K562 (cell line): Measurements from ENCODE around the gene BEST1. TPM values are rescaled to one million over a fixed set of nuclear protein-coding genes. Genes with fewer than 3 reads are reported as not detected.
A peak's percentile ranks its signal among the peaks of the same experiment; 100 is the strongest.

ENCODE experiments used
- ARID1B ChIP-seq: fragments of 450-650 bp; IDR thresholded peaks from 2 replicates; pipeline ENCODE4 v1.6.1; 2016; ENCODE audit warnings: antibody characterized with exemption, mild to moderate bottlenecking, inconsistent platforms
- ATF1 ChIP-seq, 2 experiments: fragments of 450-650 bp in 1 of 2; IDR thresholded peaks; 2 replicates each; pipeline ENCODE4 v1.6.1; 2016; ENCODE audit warnings: missing compliant biosample characterization in 1 of 2, missing genetic modification characterization in 1 of 2
- BCL6 ChIP-seq: fragments of 250-450 bp; sonication (Bioruptor Pico); IDR thresholded peaks from 2 replicates; pipeline ENCODE4 v1.4.0; 2020
- BHLHE40 ChIP-seq: IDR thresholded peaks from 2 replicates; pipeline ENCODE4 v1.6.1; 2011; ENCODE audit warnings: low read length, improper control_type of control experiment
- BRD9 ChIP-seq: fragments of 450-650 bp; IDR thresholded peaks from 2 replicates; pipeline ENCODE4 v1.6.1; 2018; ENCODE audit warnings: low read depth; ENCODE audit not compliant: partially characterized antibody
- CREB1 ChIP-seq, 2 experiments: sonication (generic) in 1 of 2; formaldehyde crosslinking in 1 of 2; IDR thresholded peaks; 2 replicates each; pipeline versions ENCODE4 v1.6.1 to v1.8.0; 2012 to 2022; ENCODE audit warnings: inconsistent platforms in 1 of 2, mild to moderate bottlenecking in 1 of 2, missing genetic modification reagents in 1 of 2, moderate library complexity in 1 of 2
- CXXC5 ChIP-seq: fragments of 250-450 bp; sonication (Bioruptor Pico); IDR thresholded peaks from 2 replicates; pipeline ENCODE4 v1.8.0; 2022; ENCODE audit warnings: inconsistent platforms, mild to moderate bottlenecking, moderate library complexity
- GABPB1 ChIP-seq: sonication (generic); formaldehyde crosslinking; IDR thresholded peaks from 2 replicates; pipeline ENCODE4 v1.8.0; 2022; ENCODE audit warnings: mild to moderate bottlenecking, missing genetic modification reagents
- GATAD2A ChIP-seq: fragments of 450-650 bp; IDR thresholded peaks from 2 replicates; pipeline ENCODE4 v1.6.1; 2017
- MCM5 ChIP-seq: fragments of 450-650 bp; IDR thresholded peaks from 2 replicates; pipeline ENCODE4 v1.6.1; 2016; ENCODE audit warnings: low read depth
- PHB ChIP-seq: fragments of 250-450 bp; sonication (Bioruptor Pico); IDR thresholded peaks from 2 replicates; pipeline ENCODE4 v1.5.0; 2021
- PHF21A ChIP-seq: fragments of 450-650 bp; IDR thresholded peaks from 2 replicates; pipeline ENCODE4 v1.6.1; 2017; ENCODE audit warnings: low read depth, borderline replicate concordance
- PRPF4 ChIP-seq: fragments of 200-400 bp; formaldehyde crosslinking; IDR thresholded peaks from one replicate; pipeline ENCODE4 v1.6.1; 2017; ENCODE audit warnings: low read length, low read depth, mild to moderate bottlenecking; ENCODE audit not compliant: insufficient read depth, poor library complexity, severe bottlenecking
- RBM39 ChIP-seq: fragments of 200-400 bp; formaldehyde crosslinking; optimal IDR thresholded peaks from 2 replicates; pipeline ENCODE3; 2018; ENCODE audit warnings: low read depth, low read length
- SAP30 ChIP-seq: fragments of 200-600 bp; sonication (generic); IDR thresholded peaks from 2 replicates; pipeline ENCODE4 v1.6.1; 2012; ENCODE audit warnings: borderline replicate concordance, low read depth, mild to moderate bottlenecking, moderate library complexity, low read length, control low read depth, inconsistent platforms; ENCODE audit not compliant: insufficient read depth, poor library complexity, severe bottlenecking
- SMAD4 ChIP-seq: fragments of 250-450 bp; sonication (Bioruptor Pico); conservative IDR thresholded peaks from 2 replicates; pipeline ENCODE4 v1.8.0; 2021; ENCODE audit warnings: inconsistent platforms, mild to moderate bottlenecking, moderate library complexity
- ZFX ChIP-seq: sonication (generic); formaldehyde crosslinking; IDR thresholded peaks from 2 replicates; pipeline ENCODE4 v1.8.0; 2022; ENCODE audit warnings: mild to moderate bottlenecking, missing genetic modification reagents, moderate library complexity
- ZNF133 ChIP-seq: fragments of 250-450 bp; sonication (Bioruptor Pico); IDR thresholded peaks from 2 replicates; pipeline ENCODE4 v1.4.0; 2020; ENCODE audit warnings: mild to moderate bottlenecking
- ZNF668 ChIP-seq: fragments of 250-450 bp; sonication (Bioruptor Pico); IDR thresholded peaks from 2 replicates; pipeline ENCODE4 v1.8.0; 2022; ENCODE audit warnings: mild to moderate bottlenecking, inconsistent platforms
- ZNF830 ChIP-seq: fragments of 250-450 bp; sonication (Bioruptor Pico); IDR thresholded peaks from 2 replicates; pipeline ENCODE4 v1.5.0; 2021; ENCODE audit warnings: mild to moderate bottlenecking
- polyA plus RNA-seq, 8 experiments: library from polyadenylated mRNA; depleted of rRNA in 4 of 8; stranded (reverse) in 5 of 8; unstranded in 3 of 8; fragments of >200 nt; fragmentation: Nextera tagmentation in 2 of 8; fragmentation: Illumina TruSeq in 1 of 8; extraction: Ambion mirVana in 2 of 8; extraction: Trizol in 1 of 8; gene quantifications; 2 replicates each; pipeline versions ENCODE4 v1.2.1 to v1.2.3, GENCODE V29; 2011 to 2014; ENCODE audit warnings: inconsistent platforms in 1 of 8, missing spikeins in 1 of 8
- total RNA-seq, 7 experiments: library from RNA; depleted of rRNA in 6 of 7; stranded (reverse); fragments of >200 nt in 6 of 7; fragmentation: Illumina TruSeq in 2 of 7; extraction: Trizol in 2 of 7; gene quantifications; 2 replicates each; pipeline versions ENCODE4 v1.2.1 to v1.2.3, GENCODE V29; 2011 to 2021; ENCODE audit warnings: low replicate concordance in 1 of 7
- TF ChIP-seq, protein P1 (sequence below), 2 experiments: IDR thresholded peaks in 1 of 2; conservative IDR thresholded peaks in 1 of 2; 2 replicates each; pipeline ENCODE4 v1.6.1; 2016; ENCODE audit warnings: low read depth in 2 of 2, mild to moderate bottlenecking in 1 of 2, missing compliant biosample characterization in 1 of 2, missing genetic modification characterization in 1 of 2, moderate library complexity in 1 of 2
- TF ChIP-seq, protein P2 (sequence below): IDR thresholded peaks from 2 replicates; pipeline ENCODE4 v1.6.1; 2014; ENCODE audit warnings: antibody characterized with exemption
- TF ChIP-seq, protein P3 (sequence below): fragments of 450-650 bp; formaldehyde crosslinking; IDR thresholded peaks from 2 replicates; pipeline ENCODE4 v1.4.0; 2022; ENCODE audit warnings: mild to moderate bottlenecking, moderate library complexity

The BEST1 gene
- total and polyA plus RNA-seq, 9 of the 15 experiments (the other 6 are each of a cell fraction or from before 2014, with no cell fraction given), result 0.07 to 1.3 (median 0.40) TPM

GRCh38 chr11:61967924-61968757 lies 18.0 kb downstream of the BEST1 start (continued):
- TF ChIP-seq GATAD2A (no peak), CXXC5 (peak; percentile 23; the same call in 1 of the 2 replicates), ZNF830 (no peak), MCM5 (no peak), CREB1 (IDR thresholded peaks at IDR 0.05) (peak; percentile 36; the same call in 1 of the 2 replicates), CREB1 (CRISPR knock-in tag; IDR thresholded peaks at IDR 0.05) (no peak), ZFX (CRISPR knock-in tag) (peak; percentile 73), ATF1 (CRISPR knock-in tag; IDR thresholded peaks at IDR 0.05) (no peak), ATF1 (tag; IDR thresholded peaks at IDR 0.05) (0 out of 2 replicates have a peak, but pooled peaks have one; percentile 17), ZNF133 (CRISPR knock-in tag) (no peak), RBM39 (no peak), ARID1B (no peak), BCL6 (CRISPR knock-in tag) (0 out of 2 replicates have a peak, but pooled peaks have one; percentile 6), PHB (CRISPR knock-in tag) (no peak), SAP30 (peak; percentile 31), GABPB1 (CRISPR knock-in tag) (peak; percentile 58), SMAD4 (CRISPR knock-in tag) (peak; percentile 45; the same call in 1 of the 2 replicates), PRPF4 (no peak), BHLHE40 (no peak), ZNF668 (CRISPR knock-in tag) (no peak), PHF21A (no peak), BRD9 (peak; percentile 15)
- TF ChIP-seq, protein P1, sequence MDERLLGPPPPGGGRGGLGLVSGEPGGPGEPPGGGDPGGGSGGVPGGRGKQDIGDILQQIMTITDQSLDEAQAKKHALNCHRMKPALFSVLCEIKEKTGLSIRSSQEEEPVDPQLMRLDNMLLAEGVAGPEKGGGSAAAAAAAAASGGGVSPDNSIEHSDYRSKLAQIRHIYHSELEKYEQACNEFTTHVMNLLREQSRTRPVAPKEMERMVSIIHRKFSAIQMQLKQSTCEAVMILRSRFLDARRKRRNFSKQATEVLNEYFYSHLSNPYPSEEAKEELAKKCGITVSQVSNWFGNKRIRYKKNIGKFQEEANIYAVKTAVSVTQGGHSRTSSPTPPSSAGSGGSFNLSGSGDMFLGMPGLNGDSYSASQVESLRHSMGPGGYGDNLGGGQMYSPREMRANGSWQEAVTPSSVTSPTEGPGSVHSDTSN (CRISPR knock-in tag; IDR thresholded peaks at IDR 0.05; ENCODE audit: low read depth), result no peak
- TF ChIP-seq, protein P1 (tag; conservative IDR thresholded peaks at IDR 0.05; ENCODE audit: low read depth), result no peak; the same call in 1 of the 2 replicates
- TF ChIP-seq, protein P2, sequence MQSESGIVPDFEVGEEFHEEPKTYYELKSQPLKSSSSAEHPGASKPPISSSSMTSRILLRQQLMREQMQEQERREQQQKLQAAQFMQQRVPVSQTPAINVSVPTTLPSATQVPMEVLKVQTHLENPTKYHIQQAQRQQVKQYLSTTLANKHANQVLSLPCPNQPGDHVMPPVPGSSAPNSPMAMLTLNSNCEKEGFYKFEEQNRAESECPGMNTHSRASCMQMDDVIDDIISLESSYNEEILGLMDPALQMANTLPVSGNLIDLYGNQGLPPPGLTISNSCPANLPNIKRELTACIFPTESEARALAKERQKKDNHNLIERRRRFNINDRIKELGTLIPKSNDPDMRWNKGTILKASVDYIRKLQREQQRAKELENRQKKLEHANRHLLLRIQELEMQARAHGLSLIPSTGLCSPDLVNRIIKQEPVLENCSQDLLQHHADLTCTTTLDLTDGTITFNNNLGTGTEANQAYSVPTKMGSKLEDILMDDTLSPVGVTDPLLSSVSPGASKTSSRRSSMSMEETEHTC, result 0 out of 2 replicates have a peak, but pooled peaks have one; percentile 3
- TF ChIP-seq, protein P3, sequence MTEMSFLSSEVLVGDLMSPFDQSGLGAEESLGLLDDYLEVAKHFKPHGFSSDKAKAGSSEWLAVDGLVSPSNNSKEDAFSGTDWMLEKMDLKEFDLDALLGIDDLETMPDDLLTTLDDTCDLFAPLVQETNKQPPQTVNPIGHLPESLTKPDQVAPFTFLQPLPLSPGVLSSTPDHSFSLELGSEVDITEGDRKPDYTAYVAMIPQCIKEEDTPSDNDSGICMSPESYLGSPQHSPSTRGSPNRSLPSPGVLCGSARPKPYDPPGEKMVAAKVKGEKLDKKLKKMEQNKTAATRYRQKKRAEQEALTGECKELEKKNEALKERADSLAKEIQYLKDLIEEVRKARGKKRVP (CRISPR knock-in tag), result 0 out of 2 replicates have a peak, but pooled peaks have one; percentile 50
